ENCODE data around the gene SLC6A11.

Gene SLC6A11

DNA sequence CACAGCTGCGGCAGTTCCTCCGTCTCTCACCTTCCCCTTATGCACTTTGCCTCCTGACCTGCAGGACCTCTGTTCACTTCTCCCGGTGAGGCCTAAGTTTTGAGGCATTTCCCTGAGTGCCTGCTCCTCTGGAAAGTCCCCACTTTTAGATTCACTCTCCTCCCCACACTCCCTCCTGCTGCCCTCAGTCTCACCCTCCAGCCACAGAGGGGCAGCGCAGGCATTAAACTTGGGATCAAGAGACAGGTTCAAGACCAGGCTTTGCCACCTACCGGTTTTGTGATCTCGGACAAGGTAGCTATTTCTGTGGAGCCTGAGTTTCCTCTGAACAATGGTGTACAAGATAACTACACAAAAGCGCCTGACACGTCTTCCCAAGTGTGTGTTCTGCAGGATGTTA lies 19.4 kb downstream of the SLC6A11 start:
- no peak for TF ChIP-seq CTCF (IDR thresholded peaks at IDR 0.05; ENCODE audit: insufficient read depth, low read depth, low read length, missing control alignments)
- DNase-seq (ENCODE audit: low read depth): no peak
- no peak overlapping the region for H3K4me3 ChIP-seq (ENCODE audit: low read length)

DNA sequence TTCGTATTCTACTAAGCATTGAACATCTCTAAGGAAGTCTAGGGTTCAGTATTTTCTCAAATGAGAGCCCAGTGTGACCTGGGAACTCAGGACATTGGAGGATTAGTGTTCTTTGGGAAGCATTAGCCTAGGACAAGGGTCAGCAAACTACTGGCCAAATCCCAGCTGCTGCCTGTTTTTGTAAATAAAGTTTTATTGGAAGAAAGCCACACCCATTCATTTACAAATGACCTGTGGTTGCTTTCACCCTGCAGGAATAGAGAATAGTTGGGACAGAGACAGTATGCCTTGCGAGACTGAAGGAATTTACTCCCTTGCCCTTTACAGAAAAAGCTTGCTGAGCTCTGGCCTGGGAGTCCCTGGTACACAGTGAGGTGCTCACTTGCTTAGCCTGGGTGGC lies 20.6 kb downstream of the SLC6A11 start:
- DNase-seq (ENCODE audit: low read depth): no peak
- no peak overlapping the region for H3K4me3 ChIP-seq (ENCODE audit: low read length)
- TF ChIP-seq CTCF (IDR thresholded peaks at IDR 0.05; ENCODE audit: insufficient read depth, low read depth, low read length, missing control alignments): no peak

DNA sequence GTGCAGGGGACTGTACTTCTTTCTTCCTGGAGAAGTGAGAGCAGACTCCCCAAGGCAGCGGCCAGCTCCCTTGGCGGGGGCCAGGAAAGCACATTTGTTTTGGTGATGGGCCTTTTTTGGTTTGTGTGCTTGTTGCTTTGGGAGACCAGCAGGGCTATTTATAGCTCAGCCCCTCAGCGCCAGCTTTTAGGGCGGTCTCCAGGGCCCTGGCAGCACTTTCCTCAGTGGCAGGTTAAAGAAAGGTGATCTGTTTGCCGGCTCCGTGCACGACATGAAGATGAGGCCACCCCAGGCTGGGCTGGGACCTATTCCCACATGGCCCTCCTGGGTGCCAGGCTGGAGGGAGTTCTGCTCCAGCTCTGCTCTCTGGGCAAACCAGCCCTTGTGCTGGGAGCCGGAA lies 21.8 kb downstream of the SLC6A11 start:
- no peak for DNase-seq (ENCODE audit: low read depth)
- TF ChIP-seq CTCF (IDR thresholded peaks at IDR 0.05; ENCODE audit: insufficient read depth, low read depth, low read length, missing control alignments): no peak
- H3K4me3 ChIP-seq (ENCODE audit: low read length): no peak overlapping the region

- no peak overlapping the region for H3K4me3 ChIP-seq (ENCODE audit: low read length)
- no peak for TF ChIP-seq CTCF (IDR thresholded peaks at IDR 0.05; ENCODE audit: insufficient read depth, low read depth, low read length, missing control alignments)
- DNase-seq (ENCODE audit: low read depth): no peak
These were observed 23.1 kb downstream of the SLC6A11 start for GRCh38 chr3:10839167-10839566.

DNA sequence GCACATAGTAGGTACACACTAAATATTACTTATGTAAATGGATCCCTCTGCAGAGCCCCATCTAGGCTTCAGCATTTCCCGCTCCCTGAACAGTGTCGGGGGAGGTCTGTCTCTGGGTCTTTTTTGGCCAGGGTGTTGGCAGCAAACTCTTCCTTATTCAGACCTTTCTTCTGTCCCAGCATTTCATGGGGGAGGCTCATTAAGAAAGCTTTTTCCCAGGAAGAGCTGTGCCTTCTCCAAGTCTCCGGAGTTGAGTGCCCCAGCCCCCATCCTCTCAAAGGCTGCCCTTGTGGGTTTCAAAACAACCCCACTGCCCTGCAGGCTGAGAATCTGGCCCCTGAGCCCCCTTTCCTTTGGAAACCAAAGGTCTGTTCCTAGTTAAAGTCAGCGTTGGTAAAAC lies 25.1 kb downstream of the SLC6A11 start:
- DNase-seq (ENCODE audit: low read depth): no peak
- no peak for TF ChIP-seq CTCF (IDR thresholded peaks at IDR 0.05; ENCODE audit: insufficient read depth, low read depth, low read length, missing control alignments)
- H3K4me3 ChIP-seq (ENCODE audit: low read length): no peak overlapping the region

- DNase-seq (ENCODE audit: low read depth): no peak
- no peak for TF ChIP-seq CTCF (IDR thresholded peaks at IDR 0.05; ENCODE audit: insufficient read depth, low read depth, low read length, missing control alignments)
These were observed 27.4 kb downstream of the SLC6A11 start for GRCh38 chr3:10843378-10843777.

GRCh38 chr3:10845001-10845761 lies 29.2 kb downstream of the SLC6A11 start:
- H3K4me3 ChIP-seq (ENCODE audit: low read length): no peak overlapping the region
- no peak for DNase-seq (ENCODE audit: low read depth)
- TF ChIP-seq CTCF (IDR thresholded peaks at IDR 0.05; ENCODE audit: insufficient read depth, low read depth, low read length, missing control alignments): no peak

More at GRCh38 chr3:10843378-10843777, 27.4 kb downstream of the SLC6A11 start:
- no peak overlapping the region for H3K4me3 ChIP-seq (ENCODE audit: low read length)

Measured in epithelial cell of esophagus (primary cell).